Measurements from ENCODE around the gene CST7.
"Not testable (repeated sequence)": the region's sequence is repeated elsewhere in the genome, so short reads cannot be mapped to it uniquely, and the experiment has no call there.

The CST7 gene

DNA sequence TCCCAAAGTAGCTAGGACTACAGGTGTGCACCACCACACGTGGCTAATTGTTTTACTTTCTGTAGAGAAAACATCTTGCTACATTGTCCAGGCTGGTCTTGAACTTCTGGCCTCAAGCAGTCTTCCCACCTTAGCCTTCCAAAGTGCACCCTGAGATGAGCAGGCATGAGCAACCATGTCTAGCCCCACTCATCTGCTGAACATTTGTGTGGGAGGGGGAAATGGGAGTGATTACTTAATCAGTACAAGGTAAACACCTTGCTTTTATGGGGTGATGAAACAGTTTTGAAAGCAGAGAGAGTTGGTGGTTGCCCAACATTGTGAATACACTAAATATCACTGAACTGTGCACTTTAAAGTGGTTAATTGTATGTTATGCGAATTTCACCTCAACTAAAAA, 38.2 kb downstream of the CST7 start:
- DNase-seq (ENCODE audit: low spot score): no peak

DNA sequence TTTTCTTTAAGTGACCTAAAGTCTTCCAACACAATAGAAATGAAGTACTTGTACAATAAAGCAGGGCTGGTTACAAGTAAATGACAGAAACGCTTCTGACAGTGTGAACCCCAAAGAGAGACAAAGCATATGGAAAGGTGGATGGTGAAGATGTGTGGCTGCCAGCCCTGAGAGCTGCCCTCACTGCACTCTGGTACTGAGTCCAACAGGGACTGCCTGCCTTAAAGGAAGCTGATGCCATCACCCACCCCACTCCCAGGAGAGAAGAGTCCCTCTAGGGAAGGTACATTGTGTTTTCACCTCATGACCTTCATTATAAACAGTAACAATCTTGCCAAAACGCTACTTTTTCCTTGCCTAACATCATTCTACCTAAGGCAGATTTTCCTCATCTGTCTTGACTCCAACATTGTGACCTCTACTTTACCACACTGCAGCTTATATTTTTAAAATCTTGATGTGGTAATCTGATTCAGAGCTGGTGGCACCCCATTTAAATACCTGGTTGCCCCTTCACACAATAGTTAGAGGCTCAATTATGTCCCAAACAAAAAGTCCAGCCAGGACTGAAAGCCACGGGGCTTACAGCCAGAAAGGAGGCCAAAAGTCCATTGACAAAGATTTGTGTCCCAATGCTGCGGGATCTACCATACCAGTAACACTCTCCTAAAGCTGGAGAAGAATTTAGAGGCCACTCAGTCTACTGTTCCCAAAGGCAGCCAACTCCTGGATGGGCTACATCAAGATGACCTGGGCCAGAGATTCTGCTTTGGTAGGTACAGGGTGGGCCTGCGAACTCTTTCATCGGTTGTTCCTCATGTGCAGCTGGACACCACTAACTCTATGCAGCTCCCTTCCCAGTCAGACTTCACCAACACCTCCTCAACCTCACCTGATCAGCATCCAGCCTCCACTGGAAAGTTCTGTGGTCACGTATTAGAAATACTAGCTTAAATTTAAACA, 39.1 kb downstream of the CST7 start:
- DNase-seq (ENCODE audit: low spot score): no peak

DNA sequence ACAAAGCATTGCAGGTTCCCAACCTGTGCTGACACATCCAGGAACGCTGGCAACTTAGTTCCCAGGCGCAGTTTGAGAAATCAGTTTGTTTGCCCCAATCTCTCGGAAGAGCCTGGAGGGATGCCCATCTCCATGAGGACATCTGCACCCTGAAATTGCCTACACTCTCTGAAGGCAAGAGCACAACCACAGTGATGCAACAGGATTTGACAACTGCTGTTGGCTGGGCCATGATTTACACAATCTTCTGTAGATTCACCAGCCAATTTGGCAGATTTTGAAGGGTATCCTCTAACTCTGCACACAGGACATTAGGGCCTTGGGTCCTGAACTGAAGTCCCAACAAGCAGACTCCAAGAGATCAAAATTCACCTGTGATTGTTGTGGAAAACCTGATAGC, 40.1 kb downstream of the CST7 start:
- no peak for DNase-seq (ENCODE audit: low spot score)

DNA sequence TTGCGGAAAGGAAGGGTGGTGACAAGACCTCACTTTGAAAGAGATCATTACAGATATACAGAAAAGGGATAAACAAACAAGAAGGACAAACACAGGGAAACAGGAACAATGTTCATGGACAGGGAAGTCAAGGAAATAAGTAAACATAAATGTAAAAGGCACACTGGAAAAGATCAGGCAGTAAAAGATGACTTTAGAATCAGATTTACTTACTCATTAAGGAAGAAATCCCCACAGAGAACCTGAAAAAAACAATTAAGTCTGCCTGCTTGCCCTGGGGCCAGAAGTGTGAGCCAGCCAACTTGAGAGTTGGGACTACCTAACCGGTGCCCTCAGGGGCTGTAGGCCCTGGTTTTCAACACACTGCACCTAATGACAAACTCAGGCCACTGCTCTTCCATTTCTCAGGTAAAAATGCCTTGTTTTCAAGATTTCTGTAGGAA, 41.8 kb downstream of the CST7 start:
- no peak for DNase-seq (ENCODE audit: low spot score)

DNA sequence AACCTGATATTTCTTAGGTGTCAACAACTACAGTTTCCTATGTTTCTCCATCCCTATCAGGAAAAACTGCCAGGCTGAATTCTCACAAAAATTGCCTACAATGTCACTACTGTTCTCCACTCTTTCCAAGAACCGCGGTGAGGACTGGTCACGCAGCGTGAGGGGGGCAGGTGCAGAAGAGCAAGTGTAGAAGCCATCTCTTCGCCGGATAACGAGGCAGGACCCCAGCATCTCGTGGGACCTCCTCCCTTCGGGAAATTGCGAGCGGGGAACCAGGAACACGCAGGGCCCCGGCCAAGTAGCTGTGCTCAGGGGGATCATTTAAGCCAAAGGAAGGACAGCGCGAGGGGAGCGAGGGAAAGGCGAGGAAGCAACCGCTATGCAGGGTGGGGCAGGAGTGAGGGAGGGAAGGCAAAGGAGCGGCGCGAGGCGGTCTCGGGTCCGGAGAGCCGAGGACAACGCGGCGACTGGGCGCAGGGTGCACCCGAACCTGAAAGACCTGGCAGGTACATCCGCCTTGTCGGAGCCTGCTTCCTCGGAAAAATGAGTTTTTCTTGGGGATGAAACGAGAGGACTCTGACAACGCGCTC, 42.9 kb downstream of the CST7 start:
- DNase-seq (ENCODE audit: low spot score): no peak

DNA sequence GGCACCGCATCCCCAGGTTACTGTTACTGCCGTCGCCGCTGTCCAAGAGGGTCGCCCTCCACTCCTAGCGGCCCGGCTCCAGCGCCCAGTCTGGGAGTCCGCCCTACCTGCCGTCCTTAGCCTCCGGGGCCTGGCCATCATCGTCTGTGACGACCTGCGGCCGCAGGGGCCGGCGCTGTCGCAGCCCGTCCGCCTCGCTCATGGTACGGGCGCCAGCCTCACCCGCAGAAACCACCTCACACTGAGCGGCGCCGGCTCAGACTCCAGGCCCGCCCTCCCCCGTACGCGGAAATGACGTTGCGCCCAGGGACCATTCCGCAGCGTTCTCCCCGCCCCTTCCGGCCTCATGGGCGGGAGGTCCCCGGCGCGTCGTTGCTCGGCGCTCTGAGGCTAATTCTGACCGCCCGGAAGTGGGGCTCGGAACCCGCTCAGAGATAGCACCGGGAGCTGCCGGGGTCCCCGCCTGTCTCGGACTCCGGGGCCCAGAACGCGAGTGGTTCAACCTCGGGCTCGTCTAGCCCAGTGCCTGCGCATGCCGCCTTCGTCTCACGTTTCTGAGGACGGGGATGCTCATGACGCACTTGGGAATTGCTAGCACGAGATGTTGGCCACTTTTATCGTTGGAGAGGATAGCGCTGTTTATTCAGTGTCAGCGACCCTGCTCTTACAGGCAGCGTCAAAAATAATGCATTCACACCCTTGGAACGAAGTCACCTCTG, 43.6 kb downstream of the CST7 start, which contains the start of gene APMAP:
Gene APMAP, minus strand, starts transcription at position 265 of the 719 bp plus-strand sequence. Its CDS starts 63 bp downstream, at position 202.
- DNase-seq (ENCODE audit: low spot score): peak; percentile 97

DNA sequence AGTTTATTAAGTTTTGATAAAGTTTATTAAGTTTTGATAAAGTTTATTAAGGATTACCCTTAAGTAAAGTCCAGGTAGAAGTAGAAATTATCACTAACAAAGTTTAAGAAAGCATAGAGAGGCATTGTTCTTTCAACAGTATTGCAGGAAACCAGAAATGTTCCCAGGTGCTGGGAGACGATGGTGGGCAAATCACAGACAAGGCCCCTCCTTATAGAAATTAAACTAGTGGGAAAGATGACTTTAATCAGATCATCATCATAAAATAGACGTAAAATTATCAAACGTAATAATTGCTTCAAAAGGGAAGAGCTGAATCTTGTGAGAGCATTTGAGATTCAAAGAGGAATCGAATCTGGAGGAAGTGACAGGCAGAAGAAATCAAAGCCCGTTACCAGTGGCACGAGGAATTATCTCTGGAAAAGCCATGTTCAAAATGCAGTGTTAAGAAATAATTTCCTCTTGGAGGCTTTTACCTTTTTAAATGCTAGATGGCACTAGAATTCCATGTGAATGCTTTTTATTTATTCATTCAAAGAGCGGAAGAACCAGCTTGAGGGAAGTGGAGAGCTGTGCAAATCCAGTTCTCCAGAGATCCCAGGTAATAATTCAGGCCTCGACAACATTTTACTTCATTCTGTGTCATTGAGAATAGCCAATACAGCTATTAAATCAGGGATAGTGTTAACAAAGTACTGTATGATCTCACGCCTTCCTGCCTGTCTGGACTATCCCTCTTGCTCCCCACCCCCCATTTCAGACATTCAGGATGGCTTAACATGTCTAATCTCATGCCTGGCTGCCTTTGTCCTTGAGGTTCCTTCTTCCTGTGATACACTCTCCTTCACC, 44.5 kb downstream of the CST7 start:
- DNase-seq (ENCODE audit: low spot score): no peak

DNA sequence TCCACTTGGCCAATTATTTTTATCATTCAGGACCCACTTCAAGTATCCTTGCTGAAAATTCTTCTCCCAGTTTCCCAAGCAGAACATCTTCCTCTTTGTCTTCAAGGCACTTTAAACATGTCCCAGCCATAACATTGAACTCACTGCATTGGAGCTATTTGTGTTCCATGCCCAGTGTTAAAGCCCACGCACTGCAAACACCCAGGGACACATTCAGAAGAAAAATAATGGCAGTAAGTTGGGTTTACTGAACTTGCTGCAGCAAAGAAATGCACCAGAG, 45.1 kb downstream of the CST7 start:
- DNase-seq (ENCODE audit: low spot score): no peak

DNA sequence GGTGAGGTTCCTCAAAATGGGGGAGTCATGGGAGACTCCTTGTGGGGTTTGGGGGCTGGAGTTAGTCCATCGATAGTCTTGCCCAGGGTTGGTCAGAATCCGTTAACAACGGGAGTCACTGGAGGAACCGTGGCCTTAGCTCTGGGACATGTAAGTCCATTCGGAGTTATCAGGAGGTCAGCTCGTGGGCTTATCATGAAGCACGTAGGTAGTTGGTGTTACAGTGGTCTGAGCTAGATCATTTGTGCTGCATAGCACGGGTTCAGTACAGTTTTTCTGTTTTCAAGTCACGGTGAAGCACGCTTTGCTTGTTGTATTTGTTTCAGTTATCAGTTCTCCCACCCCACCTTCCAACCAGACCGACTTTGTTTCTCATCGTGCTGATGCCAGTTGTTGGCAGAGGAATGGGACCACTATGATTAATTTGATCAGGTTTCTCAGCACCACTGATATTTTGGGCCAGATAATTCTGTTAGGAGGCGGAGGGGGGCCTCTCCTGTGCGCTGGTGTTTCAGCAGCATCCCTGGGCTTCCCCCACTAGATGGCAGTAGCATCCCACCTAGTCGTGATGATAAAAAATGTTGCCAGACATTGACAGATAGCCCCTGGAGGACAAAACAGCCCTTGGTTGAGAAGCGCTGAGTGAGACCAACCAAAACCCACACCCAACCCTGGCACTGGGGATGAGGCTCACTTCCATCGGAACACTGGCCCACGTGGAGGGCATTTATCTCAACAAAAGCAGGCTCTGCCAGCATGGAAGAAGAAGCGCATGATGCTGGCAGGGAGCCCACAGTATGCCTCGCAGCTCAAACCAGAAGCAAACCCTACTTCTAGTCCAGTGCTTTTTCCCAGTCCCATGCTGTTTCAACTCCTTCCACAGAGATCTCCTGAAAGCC, 45.6 kb downstream of the CST7 start:
- peak; percentile 79 for DNase-seq (ENCODE audit: low spot score)

DNA sequence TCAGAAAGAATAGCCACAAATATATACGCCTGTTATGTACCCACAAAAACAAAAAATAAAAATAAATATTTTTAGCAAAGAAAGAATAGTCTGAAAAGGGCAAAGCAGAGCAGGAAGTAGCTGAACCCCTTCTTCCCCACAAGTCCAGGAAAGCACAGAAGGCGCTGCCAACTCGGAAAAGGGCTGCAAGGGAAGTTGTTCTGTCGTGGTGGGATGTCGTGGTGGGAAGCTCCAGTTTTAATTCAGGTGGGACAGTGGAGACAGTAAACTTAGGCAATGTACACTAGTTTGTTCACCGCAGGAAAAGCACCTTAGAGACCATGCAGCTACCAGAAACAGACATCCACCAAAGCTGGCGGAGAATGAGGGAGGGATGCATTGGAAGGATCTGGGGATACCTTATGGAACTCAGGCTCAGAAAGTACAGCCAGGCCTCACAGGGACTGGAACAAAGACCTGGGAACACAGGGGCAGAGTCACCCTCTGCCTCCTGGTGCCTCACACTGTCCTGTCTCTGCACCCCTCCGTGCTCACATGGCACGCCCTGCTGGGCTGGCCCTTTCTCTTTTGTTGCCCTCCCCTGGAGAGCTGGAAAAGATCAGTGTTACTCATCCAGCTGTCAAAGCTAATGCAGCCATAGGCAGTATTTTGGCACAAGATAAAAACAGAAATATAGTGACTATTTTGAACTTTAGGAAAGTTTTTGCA, 46.8 kb downstream of the CST7 start:
- DNase-seq (ENCODE audit: low spot score): no peak

DNA sequence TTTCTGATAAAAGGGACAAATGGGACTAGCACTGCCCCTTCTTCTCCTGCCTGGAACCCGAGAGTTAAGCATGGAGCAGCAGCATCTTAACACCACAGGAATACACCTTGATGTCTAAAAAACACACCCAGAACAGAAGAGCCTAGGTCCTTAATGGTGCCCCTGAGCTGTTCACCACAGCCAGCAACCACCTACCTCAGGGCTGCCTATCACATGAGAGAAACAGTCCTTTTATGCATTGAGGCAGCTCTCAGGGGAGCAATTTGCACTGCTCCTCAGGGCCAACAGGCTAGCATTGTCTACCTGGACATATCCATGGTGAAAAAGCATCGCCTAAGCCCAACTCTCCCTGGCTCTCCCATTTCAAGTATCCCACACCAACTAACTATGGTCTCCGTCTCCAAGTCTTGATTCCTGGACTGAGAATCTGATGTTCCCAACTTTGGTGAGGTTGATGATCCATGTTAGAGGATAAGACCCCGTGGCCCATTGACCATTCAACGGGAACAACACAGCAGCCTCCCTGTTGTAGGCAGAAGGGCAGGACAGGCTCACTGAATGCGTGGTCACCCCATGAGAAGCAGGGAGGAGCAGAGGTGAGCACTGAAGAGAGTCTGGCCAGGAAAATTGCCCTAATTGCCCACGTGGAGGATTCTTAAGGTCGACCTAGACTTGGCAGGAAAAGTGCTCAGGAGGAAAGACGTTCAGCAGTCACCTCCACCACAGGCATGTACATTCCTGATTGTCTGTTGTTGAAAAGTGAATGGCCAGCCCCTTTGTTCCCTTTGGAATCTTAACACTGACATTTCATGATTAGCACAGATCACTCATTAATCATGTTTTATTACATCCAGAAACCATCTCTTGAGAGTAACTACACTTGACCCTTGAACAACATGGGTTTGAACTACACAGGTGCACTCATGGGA, 47.6 kb downstream of the CST7 start:
- no peak for DNase-seq (ENCODE audit: low spot score)

DNA sequence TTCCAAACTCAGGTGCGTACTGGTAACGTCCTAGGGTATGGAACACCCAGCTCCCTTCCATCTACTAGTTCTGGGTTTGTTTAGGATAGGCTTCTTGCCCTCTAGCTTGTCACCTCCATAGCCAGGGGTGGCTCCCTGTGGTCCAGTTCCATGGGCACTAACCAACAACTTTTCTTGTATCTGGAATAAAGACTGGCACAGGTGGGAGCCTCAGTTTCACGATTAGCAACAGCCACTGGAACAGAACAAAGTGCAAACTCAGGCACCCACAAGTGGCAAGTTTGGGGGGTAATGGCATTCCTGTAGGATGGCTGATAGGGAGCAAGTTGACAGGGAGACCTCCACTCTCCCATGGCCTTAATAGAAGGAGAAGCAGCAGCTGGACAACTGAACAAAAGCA, 49.1 kb downstream of the CST7 start:
- no peak for DNase-seq (ENCODE audit: low spot score)

DNA sequence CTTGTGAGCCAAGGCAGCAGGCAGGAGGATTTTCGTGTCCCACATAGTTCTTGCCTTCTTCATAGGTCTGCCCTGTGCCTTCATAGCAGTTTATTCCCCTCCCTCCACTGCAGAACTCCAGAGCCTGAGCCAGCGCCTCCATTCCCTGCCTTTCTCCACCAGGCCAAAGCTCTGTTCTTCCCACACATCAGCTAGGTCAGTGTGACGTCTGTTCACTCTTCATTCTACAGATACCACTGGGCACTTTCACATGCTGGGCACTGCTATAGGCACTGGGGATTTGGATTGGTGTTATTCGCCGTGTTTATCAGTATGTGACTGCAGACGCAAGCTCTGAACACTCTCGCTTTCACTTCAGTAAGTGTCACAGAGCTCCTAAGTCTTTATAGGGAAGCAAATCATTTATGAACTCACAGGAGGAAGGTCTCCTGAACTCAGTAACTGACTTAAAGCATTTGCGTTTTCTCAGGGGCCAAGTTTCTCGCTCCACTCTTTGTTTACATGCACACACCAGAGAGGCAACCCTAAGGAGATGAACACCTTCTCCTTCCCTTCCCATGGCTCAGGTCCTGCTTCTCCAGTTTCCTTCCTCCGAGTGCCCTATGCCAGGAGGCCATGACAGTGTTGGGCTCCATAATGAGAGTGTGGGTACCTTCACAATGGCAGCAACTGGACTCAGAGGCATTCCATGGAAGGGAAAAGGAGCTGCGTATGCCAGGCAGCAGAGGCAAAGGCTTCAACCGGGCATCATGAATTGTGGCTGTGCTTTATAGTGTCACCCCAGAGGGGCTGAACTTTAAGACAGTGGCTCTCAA, 49.8 kb downstream of the CST7 start:
- DNase-seq (ENCODE audit: low spot score): no peak

DNA sequence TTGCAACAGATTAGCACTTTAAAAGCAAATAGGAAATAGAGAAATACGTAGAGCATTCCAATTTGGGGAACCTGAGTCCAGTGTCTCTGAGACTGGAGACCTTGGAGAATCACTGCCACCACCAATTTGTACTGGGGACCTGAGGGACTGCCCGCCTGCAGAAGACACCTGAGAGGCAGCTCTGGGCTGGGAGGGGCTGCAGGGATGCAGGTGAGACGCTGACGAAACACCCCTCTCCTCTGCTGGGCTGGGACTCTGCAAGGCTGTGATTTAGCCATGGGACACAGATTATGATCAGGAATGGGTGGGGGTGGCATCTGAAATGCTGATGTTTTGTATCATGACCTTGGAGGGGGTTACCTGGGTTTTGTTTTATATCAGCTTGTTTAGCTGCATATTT, 50.5 kb downstream of the CST7 start:
- no peak for DNase-seq (ENCODE audit: low spot score)

DNA sequence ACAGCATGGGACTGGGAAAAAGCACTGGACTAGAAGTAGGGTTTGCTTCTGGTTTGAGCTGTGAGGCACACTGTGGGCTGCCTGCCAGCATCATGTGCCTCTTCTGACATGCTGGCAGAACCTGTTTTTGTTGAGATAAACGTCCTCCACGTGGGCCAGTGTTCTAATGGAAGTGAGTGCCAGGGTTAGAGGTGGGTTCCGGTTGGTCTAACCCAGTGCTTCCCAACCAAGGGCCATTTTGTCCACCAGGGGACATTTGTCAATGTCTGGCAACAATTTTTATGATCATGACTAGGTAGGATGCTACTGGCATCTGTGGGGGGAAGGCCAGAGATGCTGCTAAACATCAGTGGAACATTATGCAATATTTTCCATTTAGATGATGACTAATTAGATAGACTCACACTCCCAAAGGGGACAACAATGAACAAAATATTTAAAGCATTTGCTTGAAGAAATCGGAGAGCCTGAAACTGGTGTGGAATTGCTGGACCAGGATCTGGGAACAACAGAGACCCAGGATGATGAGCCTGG, 51.3 kb downstream of the CST7 start:
- DNase-seq (ENCODE audit: low spot score): no peak

DNA sequence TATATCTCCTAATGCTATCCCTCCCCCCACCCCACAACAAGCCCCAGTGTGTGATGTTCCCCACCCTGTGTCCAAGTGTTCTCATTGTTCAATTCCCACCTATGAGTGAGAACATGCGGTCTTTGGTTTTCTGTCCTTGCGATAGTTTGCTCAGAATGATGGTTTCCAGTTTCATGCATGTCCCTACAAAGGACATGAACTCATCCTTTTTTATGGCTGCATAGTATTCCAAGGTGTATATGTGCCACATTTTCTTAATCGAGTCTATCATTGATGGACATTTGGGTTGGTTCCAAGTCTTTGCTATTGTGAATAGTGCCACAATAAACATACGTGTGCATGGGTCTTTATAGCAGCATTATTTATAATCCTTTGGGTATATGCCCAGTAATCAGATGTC, 52.3 kb downstream of the CST7 start:
- DNase-seq (ENCODE audit: low spot score): not testable (repeated sequence)

DNA sequence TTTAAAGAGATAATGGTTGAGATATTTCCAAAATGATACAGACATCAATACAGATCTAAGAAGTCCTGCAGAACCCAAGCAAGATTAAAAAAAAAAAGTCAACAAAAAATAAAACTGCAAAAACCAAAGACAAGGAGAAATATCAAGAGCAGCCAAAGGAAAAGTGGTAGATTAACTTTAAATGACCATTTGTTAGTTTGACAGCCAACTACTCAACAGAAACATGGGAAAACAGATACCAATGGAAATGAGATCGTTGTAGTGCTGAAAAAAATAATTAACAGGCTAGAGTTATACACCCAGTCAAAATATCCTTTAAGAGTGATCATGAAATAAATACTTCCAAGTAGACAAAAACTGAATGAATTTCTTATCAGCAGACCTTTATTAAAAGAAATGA, 53.9 kb downstream of the CST7 start:
- DNase-seq (ENCODE audit: low spot score): no peak

DNA sequence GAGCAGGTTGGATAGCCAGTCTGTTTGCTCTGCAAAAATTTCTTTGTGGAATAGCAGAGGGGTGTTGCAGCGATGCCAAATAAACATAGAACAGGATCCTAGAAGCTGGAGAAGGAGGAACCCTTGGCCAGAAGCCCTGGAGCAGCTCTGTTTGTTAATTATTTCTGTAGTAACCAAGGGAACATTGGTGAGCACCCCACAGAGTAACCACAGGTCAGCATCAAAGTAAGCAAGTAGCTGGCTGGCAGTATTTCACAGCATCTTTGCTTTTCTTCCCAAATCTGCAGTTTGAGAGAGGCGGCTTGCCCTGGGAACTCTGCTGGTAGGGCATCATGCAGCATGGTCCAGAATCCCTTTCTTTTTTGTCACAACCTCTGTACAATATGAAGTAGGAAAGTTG, 56.2 kb downstream of the CST7 start:
- DNase-seq (ENCODE audit: low spot score): no peak
